Measurements from ENCODE around the gene CACNA2D4. TPM values are rescaled to one million over a fixed set of nuclear protein-coding genes. Genes with fewer than 3 reads are reported as not detected.

Gene CACNA2D4
- total and polyA plus RNA-seq, 2 donors from 2014 or later = 2.5 to 7.3 TPM

- Histone ChIP-seq H3K27ac (ENCODE audit: low read depth in 2 of 2, low read length in 2 of 2) (no peak overlapping the region), H3K9ac (ENCODE audit: low read length in 3 of 3) (no peak overlapping the region), H3K4me1 (ENCODE audit: control insufficient read depth in 2 of 3, insufficient read depth in 2 of 3, low read depth in 1 of 3, low read length in 3 of 3) (no peaks in the 10 kb centered on the region), H3K36me3 (ENCODE audit: control insufficient read depth in 2 of 3, insufficient read depth in 3 of 3, low read length in 3 of 3) (no peaks in the 10 kb centered on the region), H3K27me3 (ENCODE audit: control insufficient read depth, insufficient read depth, low read length) (no peaks in the 10 kb centered on the region), H3K9me3 (ENCODE audit: control insufficient read depth in 2 of 3, insufficient read depth in 1 of 3, low read length in 3 of 3) (no peaks in the 10 kb centered on the region), H3K4me3 (ENCODE audit: low read length in 3 of 3) (no peak overlapping the region)
- peak in 3 of 5 donors; percentile 16 to 43 (median 38) for DNase-seq
- TF ChIP-seq, protein P1, sequence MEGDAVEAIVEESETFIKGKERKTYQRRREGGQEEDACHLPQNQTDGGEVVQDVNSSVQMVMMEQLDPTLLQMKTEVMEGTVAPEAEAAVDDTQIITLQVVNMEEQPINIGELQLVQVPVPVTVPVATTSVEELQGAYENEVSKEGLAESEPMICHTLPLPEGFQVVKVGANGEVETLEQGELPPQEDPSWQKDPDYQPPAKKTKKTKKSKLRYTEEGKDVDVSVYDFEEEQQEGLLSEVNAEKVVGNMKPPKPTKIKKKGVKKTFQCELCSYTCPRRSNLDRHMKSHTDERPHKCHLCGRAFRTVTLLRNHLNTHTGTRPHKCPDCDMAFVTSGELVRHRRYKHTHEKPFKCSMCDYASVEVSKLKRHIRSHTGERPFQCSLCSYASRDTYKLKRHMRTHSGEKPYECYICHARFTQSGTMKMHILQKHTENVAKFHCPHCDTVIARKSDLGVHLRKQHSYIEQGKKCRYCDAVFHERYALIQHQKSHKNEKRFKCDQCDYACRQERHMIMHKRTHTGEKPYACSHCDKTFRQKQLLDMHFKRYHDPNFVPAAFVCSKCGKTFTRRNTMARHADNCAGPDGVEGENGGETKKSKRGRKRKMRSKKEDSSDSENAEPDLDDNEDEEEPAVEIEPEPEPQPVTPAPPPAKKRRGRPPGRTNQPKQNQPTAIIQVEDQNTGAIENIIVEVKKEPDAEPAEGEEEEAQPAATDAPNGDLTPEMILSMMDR (IDR thresholded peaks at IDR 0.05; ENCODE audit: borderline replicate concordance, extremely low read depth, insufficient read depth) = no peak
- no peak for FAIRE-seq
- intact Hi-C loops (cut with DNase I) = no loop called here
Measured at GRCh38 chr12:1844223-1844622, 74.2 kb downstream of the CACNA2D4 start.

- peak in 2 of 5 donors; percentile 6 to 42 for DNase-seq
- no peaks in the 10 kb centered on the region for H3K9me3 ChIP-seq (ENCODE audit: control insufficient read depth in 2 of 3, insufficient read depth in 1 of 3, low read length in 3 of 3)
- H3K4me3 ChIP-seq (ENCODE audit: low read length in 3 of 3) = no peak overlapping the region
- intact Hi-C loops (cut with DNase I) = no loop called here
- H3K9ac ChIP-seq (ENCODE audit: low read length in 3 of 3) = no peak overlapping the region
- TF ChIP-seq, protein P1 (IDR thresholded peaks at IDR 0.05; ENCODE audit: borderline replicate concordance, extremely low read depth, insufficient read depth) = no peak
- no peak overlapping the region for H3K27ac ChIP-seq (ENCODE audit: low read depth in 2 of 2, low read length in 2 of 2)
- no peaks in the 10 kb centered on the region for H3K4me1 ChIP-seq (ENCODE audit: control insufficient read depth in 2 of 3, insufficient read depth in 2 of 3, low read depth in 1 of 3, low read length in 3 of 3)
- no peaks in the 10 kb centered on the region for H3K36me3 ChIP-seq (ENCODE audit: control insufficient read depth in 2 of 3, insufficient read depth in 3 of 3, low read length in 3 of 3)
- H3K27me3 ChIP-seq (ENCODE audit: control insufficient read depth, insufficient read depth, low read length) = no peaks in the 10 kb centered on the region
- no peak for FAIRE-seq
Measured at GRCh38 chr12:1843641-1844005, 74.8 kb downstream of the CACNA2D4 start.

DNA sequence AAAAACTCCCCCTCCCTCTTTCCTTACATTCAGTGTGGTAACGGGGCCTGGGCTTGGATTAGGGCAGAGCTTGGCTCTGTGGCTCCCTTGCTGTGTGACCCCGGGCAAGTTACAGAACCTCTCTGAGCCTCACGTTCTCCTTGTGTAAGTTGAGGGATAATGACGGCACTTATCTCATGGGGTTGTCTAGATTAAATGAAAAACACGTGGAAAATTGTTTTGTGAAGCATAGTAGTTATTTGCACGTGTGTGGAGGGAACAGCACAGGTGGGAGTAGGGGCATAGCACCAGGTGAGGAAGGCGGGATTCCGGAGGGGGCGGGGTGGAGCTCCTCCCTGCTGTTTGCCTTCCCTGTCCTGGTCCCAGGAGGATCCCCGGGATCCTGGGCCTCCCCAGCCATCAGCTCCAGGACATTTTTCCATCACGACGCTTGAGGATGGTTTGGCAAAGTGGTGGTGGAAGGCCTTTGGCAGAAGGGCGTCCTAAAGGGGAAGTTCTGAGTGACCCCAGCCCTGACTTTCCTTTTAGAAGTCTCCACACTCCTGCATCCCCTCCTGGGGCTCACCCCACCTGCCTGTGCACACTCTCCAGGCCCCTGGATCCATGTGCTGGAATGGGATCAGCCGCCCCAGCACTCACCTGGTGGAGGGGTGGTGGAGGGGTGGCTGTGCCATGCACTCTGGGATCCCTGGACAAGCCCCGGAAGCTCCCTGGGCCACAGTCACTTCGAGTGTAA, 75.4 kb downstream of the CACNA2D4 start:
- intact Hi-C loops (cut with DNase I) = no loop called here

More for the DNA sequence above, 75.4 kb downstream of the CACNA2D4 start:
- DNase-seq (peak in 2 of 5 donors; percentile 4 to 40), FAIRE-seq (no peak)
- TF ChIP-seq, protein P1 (IDR thresholded peaks at IDR 0.05; ENCODE audit: borderline replicate concordance, extremely low read depth, insufficient read depth) = no peak
- Histone ChIP-seq H3K4me3 (ENCODE audit: low read length in 3 of 3) (no peak overlapping the region), H3K9ac (ENCODE audit: low read length in 3 of 3) (no peak overlapping the region), H3K36me3 (ENCODE audit: control insufficient read depth in 2 of 3, insufficient read depth in 3 of 3, low read length in 3 of 3) (no peaks in the 10 kb centered on the region), H3K27me3 (ENCODE audit: control insufficient read depth, insufficient read depth, low read length) (no peaks in the 10 kb centered on the region), H3K27ac (ENCODE audit: low read depth in 2 of 2, low read length in 2 of 2) (no peak overlapping the region), H3K9me3 (ENCODE audit: control insufficient read depth in 2 of 3, insufficient read depth in 1 of 3, low read length in 3 of 3) (no peaks in the 10 kb centered on the region), H3K4me1 (ENCODE audit: control insufficient read depth in 2 of 3, insufficient read depth in 2 of 3, low read depth in 1 of 3, low read length in 3 of 3) (no peaks in the 10 kb centered on the region)
